ENCODE data around the gene CGRRF1. TPM values are rescaled to one million over a fixed set of nuclear protein-coding genes. Genes with fewer than 3 reads are reported as not detected.

CGRRF1 gene
- total and polyA plus RNA-seq, 2 of the 13 experiments (the other 11 are each of a cell fraction or from before 2014, with no cell fraction given), result 16.8 to 18.2 TPM

DNA sequence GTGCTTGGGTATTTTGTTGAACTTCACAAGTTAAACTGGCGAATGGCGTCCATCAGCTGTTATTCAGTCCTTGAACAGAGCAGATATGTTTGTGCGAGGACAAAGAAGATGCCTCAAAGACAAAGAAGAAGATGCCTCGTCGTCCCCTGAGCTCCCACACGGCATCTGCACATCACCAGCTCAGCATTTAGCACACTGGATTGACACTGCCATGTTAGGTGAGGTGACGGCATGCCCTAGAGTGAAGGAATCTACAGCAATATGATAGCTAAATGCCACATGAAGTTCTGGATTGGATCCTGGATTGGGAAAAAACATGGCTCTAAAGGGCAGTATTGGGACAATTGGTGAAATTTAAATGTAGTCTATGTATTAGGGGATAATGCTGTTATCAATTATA lies 72.6 kb downstream of the CGRRF1 start (continued):
- TF ChIP-seq, protein P1, sequence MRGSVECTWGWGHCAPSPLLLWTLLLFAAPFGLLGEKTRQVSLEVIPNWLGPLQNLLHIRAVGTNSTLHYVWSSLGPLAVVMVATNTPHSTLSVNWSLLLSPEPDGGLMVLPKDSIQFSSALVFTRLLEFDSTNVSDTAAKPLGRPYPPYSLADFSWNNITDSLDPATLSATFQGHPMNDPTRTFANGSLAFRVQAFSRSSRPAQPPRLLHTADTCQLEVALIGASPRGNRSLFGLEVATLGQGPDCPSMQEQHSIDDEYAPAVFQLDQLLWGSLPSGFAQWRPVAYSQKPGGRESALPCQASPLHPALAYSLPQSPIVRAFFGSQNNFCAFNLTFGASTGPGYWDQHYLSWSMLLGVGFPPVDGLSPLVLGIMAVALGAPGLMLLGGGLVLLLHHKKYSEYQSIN (CRISPR knock-in tag; IDR thresholded peaks at IDR 0.05; ENCODE audit: borderline replicate concordance), result no peak

- FAIRE-seq (no peak), ATAC-seq (no peak), DNase-seq (ENCODE audit: low spot score) (no peak)
- peaks cover 29% of the 10 kb centered on the region for H3K4me1 ChIP-seq (ENCODE audit: insufficient read depth, low read length)
- H3K27ac ChIP-seq (ENCODE audit: extremely low read length, insufficient read depth, low read length), result no peak overlapping the region
- H3K4me2 ChIP-seq (ENCODE audit: low read depth, low read length), result no peak overlapping the region
- intact Hi-C loops (cut with micrococcal nuclease; ENCODE audit: unreplicated experiment) (no loop called here), in situ Hi-C loops (cut with HindIII; ENCODE audit: extremely low pct_ligation_motif_present, low pct_unique_long_range_greater_than_20kb) (no loop called here)
- no TSS peak for BruUV-seq (replicated peaks)
- peaks cover 5 to 23% of the 10 kb centered on the region in 2 experiments; a peak in 4 of 5 replicates for H3K36me3 ChIP-seq (replicated peaks in 1 of 2; ENCODE audit: control insufficient read depth in 1 of 2, insufficient read depth in 2 of 2, low read length in 2 of 2)
- no peaks in the 10 kb centered on the region for H3K27me3 ChIP-seq (ENCODE audit: control insufficient read depth in 1 of 2, insufficient read depth in 2 of 2, low read length in 2 of 2)
- no peaks in the 10 kb centered on the region for H3K9me3 ChIP-seq (ENCODE audit: low read length)
- no peak overlapping the region for H3K4me3 ChIP-seq (replicated peaks in 1 of 3; ENCODE audit: insufficient read depth in 1 of 3, low read depth in 2 of 3, low read length in 3 of 3)
- POLR2A ChIA-PET, result no interaction called here
- H4K20me1 ChIP-seq (ENCODE audit: insufficient read depth, low read length), result peaks cover 49% of the 10 kb centered on the region
- no peak overlapping the region for H2AFZ ChIP-seq (ENCODE audit: low read length)
- H3K79me2 ChIP-seq (ENCODE audit: insufficient read depth, low read length), result peaks cover 84% of the 10 kb centered on the region
- CTCF ChIA-PET (ENCODE audit: low intra/inter-chr PET ratio, low total read pairs), result no interaction called here
- no peak overlapping the region for H3K9ac ChIP-seq (ENCODE audit: insufficient read depth, low read depth, low read length)
- 94% methylated on average over 1 of the region's 1 CpG for WGBS (ENCODE audit: low lambda C conversion rate)
- TF ChIP-seq ZNF234 (CRISPR knock-in tag; conservative IDR thresholded peaks at IDR 0.05) (no peak), POLR2AphosphoS2 (IDR thresholded peaks at IDR 0.05; ENCODE audit: low read depth, low read length) (no peak), NCOA5 (CRISPR knock-in tag; IDR thresholded peaks at IDR 0.05) (no peak), ZNF451 (CRISPR knock-in tag; IDR thresholded peaks at IDR 0.05) (no peak), ZNF335 (CRISPR knock-in tag; IDR thresholded peaks at IDR 0.05) (no peak), KAT2B (IDR thresholded peaks at IDR 0.05; ENCODE audit: borderline replicate concordance, low read depth, low read length) (no peak), ZC3H13 (CRISPR knock-in tag; IDR thresholded peaks at IDR 0.05) (no peak), SALL1 (CRISPR knock-in tag; IDR thresholded peaks at IDR 0.05) (no peak), BCL3 (CRISPR knock-in tag; IDR thresholded peaks at IDR 0.05) (no peak)
- TF ChIP-seq, protein P2, sequence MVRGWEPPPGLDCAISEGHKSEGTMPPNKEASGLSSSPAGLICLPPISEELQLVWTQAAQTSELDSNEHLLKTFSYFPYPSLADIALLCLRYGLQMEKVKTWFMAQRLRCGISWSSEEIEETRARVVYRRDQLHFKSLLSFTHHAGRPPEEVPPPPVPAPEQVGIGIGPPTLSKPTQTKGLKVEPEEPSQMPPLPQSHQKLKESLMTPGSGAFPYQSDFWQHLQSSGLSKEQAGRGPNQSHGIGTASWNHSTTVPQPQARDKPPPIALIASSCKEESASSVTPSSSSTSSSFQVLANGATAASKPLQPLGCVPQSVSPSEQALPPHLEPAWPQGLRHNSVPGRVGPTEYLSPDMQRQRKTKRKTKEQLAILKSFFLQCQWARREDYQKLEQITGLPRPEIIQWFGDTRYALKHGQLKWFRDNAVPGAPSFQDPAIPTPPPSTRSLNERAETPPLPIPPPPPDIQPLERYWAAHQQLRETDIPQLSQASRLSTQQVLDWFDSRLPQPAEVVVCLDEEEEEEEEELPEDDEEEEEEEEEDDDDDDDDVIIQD (CRISPR knock-in tag; IDR thresholded peaks at IDR 0.05; ENCODE audit: low read depth), result no peak
- TF ChIP-seq, protein P3, sequence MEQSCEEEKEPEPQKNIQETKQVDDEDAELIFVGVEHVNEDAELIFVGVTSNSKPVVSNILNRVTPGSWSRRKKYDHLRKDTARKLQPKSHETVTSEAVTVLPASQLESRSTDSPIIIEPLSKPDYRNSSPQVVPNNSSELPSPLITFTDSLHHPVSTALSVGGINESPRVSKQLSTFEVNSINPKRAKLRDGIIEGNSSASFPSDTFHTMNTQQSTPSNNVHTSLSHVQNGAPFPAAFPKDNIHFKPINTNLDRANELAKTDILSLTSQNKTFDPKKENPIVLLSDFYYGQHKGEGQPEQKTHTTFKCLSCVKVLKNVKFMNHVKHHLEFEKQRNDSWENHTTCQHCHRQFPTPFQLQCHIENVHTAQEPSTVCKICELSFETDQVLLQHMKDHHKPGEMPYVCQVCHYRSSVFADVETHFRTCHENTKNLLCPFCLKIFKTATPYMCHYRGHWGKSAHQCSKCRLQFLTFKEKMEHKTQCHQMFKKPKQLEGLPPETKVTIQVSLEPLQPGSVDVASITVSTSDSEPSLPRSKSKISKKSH (CRISPR knock-in tag; IDR thresholded peaks at IDR 0.05; ENCODE audit: borderline replicate concordance), result no peak
Observed at GRCh38 chr14:54584097-54584496, 74.4 kb downstream of the CGRRF1 start.

Data from HepG2 (cell line).